Endodermal cell (in vitro differentiated cells): ENCODE results near the gene OSBPL7. TPM values are rescaled to one million over a fixed set of nuclear protein-coding genes. Genes with fewer than 3 reads are reported as not detected.

ENCODE experiments used
- DNase-seq: peaks from one replicate; pipeline ENCODE4 v3.0.0-alpha.2; 2017
- H3K27ac ChIP-seq: 2 replicates; pipeline ENCODE4 v1.5.1; 2013; ENCODE audit warnings: mild to moderate bottlenecking, low read depth, low read length, moderate library complexity
- H3K27me3 ChIP-seq: 2 replicates; pipeline ENCODE4 v1.6.1; 2013; ENCODE audit warnings: mild to moderate bottlenecking, low read length, moderate library complexity; ENCODE audit not compliant: insufficient read depth, control insufficient read depth, poor library complexity, severe bottlenecking
- H3K36me3 ChIP-seq: 2 replicates; pipeline ENCODE4 v1.7.0; 2013; ENCODE audit warnings: mild to moderate bottlenecking, low read length, moderate library complexity; ENCODE audit not compliant: control insufficient read depth, insufficient read depth
- H3K4me1 ChIP-seq: one replicate; pipeline ENCODE4 v1.7.0; 2013; ENCODE audit warnings: low read length; ENCODE audit not compliant: control insufficient read depth, insufficient read depth
- H3K4me3 ChIP-seq: 2 replicates; pipeline ENCODE4 v1.5.1; 2013; ENCODE audit warnings: mild to moderate bottlenecking, low read length, moderate library complexity
- H3K9ac ChIP-seq: 2 replicates; pipeline ENCODE4 v1.6.1; 2013; ENCODE audit warnings: mild to moderate bottlenecking, low read length, moderate library complexity; ENCODE audit not compliant: poor library complexity, severe bottlenecking; ENCODE audit errors: extremely low read depth
- H3K9me3 ChIP-seq: 2 replicates; pipeline ENCODE4 v1.6.1; 2013; ENCODE audit warnings: mild to moderate bottlenecking, low read length, moderate library complexity; ENCODE audit not compliant: control insufficient read depth
- H3K27ac Mint-ChIP-seq: 2 replicates; pipeline ENCODE4 v1.8.0; 2020; ENCODE audit warnings: mixed read lengths
- H3K27me3 Mint-ChIP-seq: 2 replicates; pipeline ENCODE4 v1.8.0; 2021; ENCODE audit warnings: mild to moderate bottlenecking, mixed read lengths; ENCODE audit not compliant: insufficient read depth
- H3K36me3 Mint-ChIP-seq: 2 replicates; pipeline ENCODE4 v1.8.0; 2020; ENCODE audit warnings: low read depth, mixed read lengths
- H3K4me1 Mint-ChIP-seq: 2 replicates; pipeline ENCODE4 v1.8.0; 2020; ENCODE audit warnings: mixed read lengths
- H3K4me3 Mint-ChIP-seq: 2 replicates; pipeline ENCODE4 v1.8.0; 2020; ENCODE audit warnings: mild to moderate bottlenecking, moderate library complexity, mixed read lengths
- H3K9me3 Mint-ChIP-seq: 2 replicates; pipeline ENCODE4 v1.8.0; 2020; ENCODE audit warnings: mild to moderate bottlenecking, mixed read lengths
- WGBS, 2 experiments: methylation state at CpG; one replicate each; pipeline versions ENCODE4 v1.1.5 to v1.1.7; 2013; ENCODE audit warnings: missing lambda C conversion rate in 2 of 2, mixed read lengths in 1 of 2; ENCODE audit not compliant: insufficient coverage in 1 of 2, insufficient read length in 1 of 2; 5-methylcytosine and 5-hydroxymethylcytosine counted together
- total RNA-seq, 2 donors: library from RNA; stranded (reverse); fragmentation: NEBNext Ultra II Directional in 1 of 2; extraction: Animal tissue kit (Norgen Biotek cat#: 25700) in 1 of 2; gene quantifications; 2 replicates in 1 of 2; 3 replicates in 1 of 2; pipeline ENCODE4 v1.2.1, GENCODE V29; 2021
- TF ChIP-seq, protein P1 (sequence below): fragments of 200-600 bp; sonication (generic); conservative IDR thresholded peaks from 2 replicates; pipeline ENCODE4 v1.5.0; 2021; ENCODE audit warnings: antibody characterized with exemption, mild to moderate bottlenecking

Gene OSBPL7
- total RNA-seq, 2 donors from 2014 or later, result 11.4 to 15.5 TPM

GRCh38 chr17:47857551-47858455 is 36.2 kb upstream of the OSBPL7 start:
- H3K4me3 ChIP-seq, result no peak overlapping the region

GRCh38 chr17:47856830-47857229 is 35.2 kb upstream of the OSBPL7 start:
- no peak for DNase-seq
- H3K4me3 Mint-ChIP-seq, result no peak overlapping the region
- peaks cover 35% of the 10 kb centered on the region for H3K4me1 Mint-ChIP-seq
- Histone ChIP-seq H3K36me3 (no peaks in the 10 kb centered on the region), H3K27me3 (peaks cover 40% of the 10 kb centered on the region), H3K27ac (no peak overlapping the region), H3K4me1 (no peaks in the 10 kb centered on the region), H3K9ac (no peak overlapping the region), H3K9me3 (no peaks in the 10 kb centered on the region), H3K4me3 (no peak overlapping the region)
- H3K36me3 Mint-ChIP-seq, result no peaks in the 10 kb centered on the region
- H3K9me3 Mint-ChIP-seq, result no peaks in the 10 kb centered on the region
- H3K27me3 Mint-ChIP-seq, result peaks cover 57% of the 10 kb centered on the region
- H3K27ac Mint-ChIP-seq, result no peak overlapping the region
- TF ChIP-seq, protein P1, sequence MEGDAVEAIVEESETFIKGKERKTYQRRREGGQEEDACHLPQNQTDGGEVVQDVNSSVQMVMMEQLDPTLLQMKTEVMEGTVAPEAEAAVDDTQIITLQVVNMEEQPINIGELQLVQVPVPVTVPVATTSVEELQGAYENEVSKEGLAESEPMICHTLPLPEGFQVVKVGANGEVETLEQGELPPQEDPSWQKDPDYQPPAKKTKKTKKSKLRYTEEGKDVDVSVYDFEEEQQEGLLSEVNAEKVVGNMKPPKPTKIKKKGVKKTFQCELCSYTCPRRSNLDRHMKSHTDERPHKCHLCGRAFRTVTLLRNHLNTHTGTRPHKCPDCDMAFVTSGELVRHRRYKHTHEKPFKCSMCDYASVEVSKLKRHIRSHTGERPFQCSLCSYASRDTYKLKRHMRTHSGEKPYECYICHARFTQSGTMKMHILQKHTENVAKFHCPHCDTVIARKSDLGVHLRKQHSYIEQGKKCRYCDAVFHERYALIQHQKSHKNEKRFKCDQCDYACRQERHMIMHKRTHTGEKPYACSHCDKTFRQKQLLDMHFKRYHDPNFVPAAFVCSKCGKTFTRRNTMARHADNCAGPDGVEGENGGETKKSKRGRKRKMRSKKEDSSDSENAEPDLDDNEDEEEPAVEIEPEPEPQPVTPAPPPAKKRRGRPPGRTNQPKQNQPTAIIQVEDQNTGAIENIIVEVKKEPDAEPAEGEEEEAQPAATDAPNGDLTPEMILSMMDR, result no peak

More at GRCh38 chr17:47857551-47858455, 36.2 kb upstream of the OSBPL7 start:
- WGBS, 2 experiments, result 62 to 66% methylated on average over 5 to 16 of the region's 16 CpGs
- no peak overlapping the region for H3K27ac ChIP-seq
- Mint-ChIP-seq H3K27ac (peak overlapping the region; percentile 32), H3K27me3 (peaks cover 47% of the 10 kb centered on the region), H3K36me3 (no peaks in the 10 kb centered on the region), H3K4me1 (peaks cover 28% of the 10 kb centered on the region), H3K4me3 (no peak overlapping the region), H3K9me3 (no peaks in the 10 kb centered on the region)
- no peaks in the 10 kb centered on the region for H3K9me3 ChIP-seq
- no peaks in the 10 kb centered on the region for H3K36me3 ChIP-seq
- DNase-seq, result peak; percentile 81
- TF ChIP-seq, protein P1, result no peak
- peaks cover 30% of the 10 kb centered on the region for H3K27me3 ChIP-seq
- H3K4me1 ChIP-seq, result no peaks in the 10 kb centered on the region
- H3K9ac ChIP-seq, result no peak overlapping the region

DNA sequence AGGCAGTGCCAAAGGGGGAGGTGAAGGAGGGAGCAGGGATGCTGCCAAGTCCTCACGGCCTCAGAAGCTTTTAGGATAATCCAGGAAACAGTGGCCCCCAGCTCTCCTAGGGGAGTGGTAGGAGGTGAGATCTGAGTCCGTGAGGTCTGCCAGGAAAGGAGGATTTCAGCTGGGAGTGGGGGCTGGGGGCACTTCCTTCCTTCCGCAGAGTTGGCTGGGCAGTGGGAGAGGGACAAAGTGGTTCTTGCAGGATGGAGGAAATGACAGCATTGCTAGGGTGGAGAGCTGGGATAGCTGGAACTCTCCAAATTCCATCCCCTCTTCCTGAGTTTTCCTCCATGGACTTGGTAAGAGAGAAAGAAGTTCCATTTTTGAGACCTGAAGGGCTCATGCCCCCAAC is 34.1 kb upstream of the OSBPL7 start:
- Histone ChIP-seq H3K27me3 (peaks cover 48% of the 10 kb centered on the region), H3K4me1 (no peaks in the 10 kb centered on the region), H3K9ac (no peak overlapping the region), H3K4me3 (no peak overlapping the region), H3K36me3 (no peaks in the 10 kb centered on the region), H3K27ac (no peak overlapping the region), H3K9me3 (no peaks in the 10 kb centered on the region)
- DNase-seq, result no peak
- Mint-ChIP-seq H3K9me3 (no peaks in the 10 kb centered on the region), H3K27ac (no peak overlapping the region), H3K36me3 (no peaks in the 10 kb centered on the region), H3K27me3 (peaks cover 63% of the 10 kb centered on the region), H3K4me1 (peaks cover 37% of the 10 kb centered on the region), H3K4me3 (no peak overlapping the region)
- TF ChIP-seq, protein P1, result no peak
- 60 to 73% methylated on average over 2 to 3 of the region's 3 CpGs for WGBS, 2 experiments
